GM10266 (cell line): ENCODE data around the gene NDE1.

ENCODE experiments used
- DNase-seq: peaks from one replicate; pipeline ENCODE4 v3.0.0; 2012; ENCODE audit errors: extremely low spot score
- TF ChIP-seq, protein P1 (sequence below): IDR thresholded peaks from 2 replicates; pipeline ENCODE4 v1.5.1; 2012; ENCODE audit warnings: mild to moderate bottlenecking, low read depth; ENCODE audit not compliant: control insufficient read depth, insufficient read depth; ENCODE audit errors: missing control alignments

NDE1 gene

GRCh38 chr16:15741207-15741871, 91.3 kb downstream of the NDE1 start:
- TF ChIP-seq, protein P1, sequence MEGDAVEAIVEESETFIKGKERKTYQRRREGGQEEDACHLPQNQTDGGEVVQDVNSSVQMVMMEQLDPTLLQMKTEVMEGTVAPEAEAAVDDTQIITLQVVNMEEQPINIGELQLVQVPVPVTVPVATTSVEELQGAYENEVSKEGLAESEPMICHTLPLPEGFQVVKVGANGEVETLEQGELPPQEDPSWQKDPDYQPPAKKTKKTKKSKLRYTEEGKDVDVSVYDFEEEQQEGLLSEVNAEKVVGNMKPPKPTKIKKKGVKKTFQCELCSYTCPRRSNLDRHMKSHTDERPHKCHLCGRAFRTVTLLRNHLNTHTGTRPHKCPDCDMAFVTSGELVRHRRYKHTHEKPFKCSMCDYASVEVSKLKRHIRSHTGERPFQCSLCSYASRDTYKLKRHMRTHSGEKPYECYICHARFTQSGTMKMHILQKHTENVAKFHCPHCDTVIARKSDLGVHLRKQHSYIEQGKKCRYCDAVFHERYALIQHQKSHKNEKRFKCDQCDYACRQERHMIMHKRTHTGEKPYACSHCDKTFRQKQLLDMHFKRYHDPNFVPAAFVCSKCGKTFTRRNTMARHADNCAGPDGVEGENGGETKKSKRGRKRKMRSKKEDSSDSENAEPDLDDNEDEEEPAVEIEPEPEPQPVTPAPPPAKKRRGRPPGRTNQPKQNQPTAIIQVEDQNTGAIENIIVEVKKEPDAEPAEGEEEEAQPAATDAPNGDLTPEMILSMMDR = no peak
- DNase-seq = no peak

DNA sequence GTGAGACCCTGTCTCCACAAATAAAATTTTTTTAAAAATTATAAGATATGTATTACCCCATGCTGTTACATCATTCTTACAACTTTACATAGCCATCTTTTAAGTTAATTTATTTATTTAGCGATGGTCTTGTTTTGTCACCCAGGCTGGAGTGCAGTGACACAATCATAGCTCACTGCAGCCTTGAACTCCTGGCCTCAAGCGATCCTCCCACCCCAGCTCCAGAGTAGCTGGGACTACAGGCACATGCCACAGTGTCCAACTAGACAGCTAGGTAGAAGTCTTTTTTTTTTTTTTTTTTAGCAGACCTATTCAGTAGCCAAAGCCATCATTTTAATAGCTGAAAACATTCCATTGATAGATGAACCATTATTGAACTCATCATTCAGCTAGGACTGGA, 92.7 kb downstream of the NDE1 start:
- no peak for DNase-seq
- TF ChIP-seq, protein P1 = no peak

GRCh38 chr16:15743657-15744056, 93.6 kb downstream of the NDE1 start:
- TF ChIP-seq, protein P1 = no peak
- no peak for DNase-seq

GRCh38 chr16:15746332-15746731, 96.3 kb downstream of the NDE1 start:
- DNase-seq = no peak
- TF ChIP-seq, protein P1 = no peak

GRCh38 chr16:15747937-15748336, 97.9 kb downstream of the NDE1 start:
- no peak for DNase-seq
- TF ChIP-seq, protein P1 = no peak

DNA sequence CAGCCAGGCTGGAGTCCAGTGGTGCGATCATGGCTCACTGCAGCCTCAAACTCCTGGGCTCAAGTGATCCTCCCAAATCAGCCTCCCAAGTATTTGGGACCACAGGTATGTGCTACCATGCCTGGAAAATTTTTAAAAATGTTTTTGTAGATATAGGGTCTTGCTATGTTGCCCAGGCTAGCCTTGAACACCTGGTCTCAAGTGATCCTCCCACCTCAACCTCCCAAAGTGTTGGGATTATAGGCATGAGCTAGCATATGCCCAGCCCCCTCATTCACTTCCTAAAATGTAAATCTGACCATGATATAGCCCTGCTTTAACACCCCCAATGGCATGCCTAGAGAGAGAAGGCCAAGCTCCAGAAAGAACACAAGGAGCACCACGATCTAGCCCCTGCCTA, 98.6 kb downstream of the NDE1 start:
- TF ChIP-seq, protein P1 = no peak
- no peak for DNase-seq

DNA sequence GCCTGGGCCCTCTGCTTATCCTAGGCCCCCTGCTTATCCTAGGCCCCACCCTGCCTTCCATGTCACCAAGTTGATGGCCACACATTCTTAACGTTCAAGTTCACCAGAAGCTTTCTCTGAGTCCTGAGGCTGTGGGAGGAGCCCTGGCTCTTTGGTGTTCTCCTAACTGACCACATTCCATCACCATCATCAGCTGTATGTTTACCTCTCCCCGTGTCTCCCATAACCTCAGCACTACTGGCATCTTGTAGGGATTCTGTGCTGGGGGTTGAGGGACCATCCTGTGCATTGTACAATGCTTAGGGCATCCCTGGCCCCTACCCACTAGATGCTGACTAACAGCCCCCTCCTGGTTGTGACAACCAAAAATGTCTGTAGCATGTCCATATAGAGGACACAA, 99.3 kb downstream of the NDE1 start:
- TF ChIP-seq, protein P1 = no peak
- no peak for DNase-seq
